SU-DHL-6 (cell line): ENCODE data around the gene MLEC.

Source experiments
- H2AFZ ChIP-seq: fragments of 200-600 bp; sonication (generic); 2 replicates; pipeline ENCODE4 v1.6.1; 2014; ENCODE audit warnings: low read depth, mild to moderate bottlenecking, moderate library complexity, mixed read lengths, antibody characterized with exemption, low read length; ENCODE audit not compliant: severe bottlenecking
- H3F3A ChIP-seq: fragments of 200-600 bp; shearing (Covaris generic); 2 replicates; pipeline ENCODE4 v1.6.0; 2016; ENCODE audit warnings: antibody characterized with exemption, mild to moderate bottlenecking; ENCODE audit not compliant: insufficient read depth
- H3K27ac ChIP-seq: fragments of 200-600 bp; sonication (generic); 2 replicates; pipeline ENCODE4 v1.5.1; 2016; ENCODE audit warnings: low read depth, mild to moderate bottlenecking, low read length, moderate library complexity, mixed read lengths
- H3K27me3 ChIP-seq: fragments of 200-600 bp; sonication (generic), shearing (Covaris generic); 2 replicates; pipeline ENCODE4 v1.6.0; 2014; ENCODE audit warnings: mild to moderate bottlenecking, low read length
- H3K36me3 ChIP-seq: fragments of 200-600 bp; sonication (generic); 2 replicates; pipeline ENCODE4 v1.6.1; 2014; ENCODE audit warnings: mild to moderate bottlenecking, low read length, mixed read lengths
- H3K4me2 ChIP-seq: fragments of 300-600, 200-600 bp; shearing (Covaris generic), sonication (generic); 2 replicates; pipeline ENCODE4 v1.6.0; 2014; ENCODE audit warnings: low read length, low read depth, mild to moderate bottlenecking; ENCODE audit not compliant: poor library complexity, severe bottlenecking
- H3K4me3 ChIP-seq: fragments of 200-600 bp; sonication (generic); 2 replicates; pipeline ENCODE4 v1.5.1; 2014; ENCODE audit warnings: antibody characterized with exemption, low read length, mild to moderate bottlenecking, mixed read lengths; ENCODE audit not compliant: insufficient read depth, poor library complexity, severe bottlenecking
- H3K79me2 ChIP-seq: fragments of 200-600 bp; sonication (generic); 2 replicates; pipeline ENCODE4 v1.6.1; 2014; ENCODE audit warnings: mild to moderate bottlenecking, low read length, moderate library complexity; ENCODE audit not compliant: insufficient read depth
- H3K9ac ChIP-seq: fragments of 200-600 bp; sonication (generic); 2 replicates; pipeline ENCODE4 v1.7.0; 2014; ENCODE audit warnings: mild to moderate bottlenecking, low read length
- H3K9me2 ChIP-seq: fragments of 200-600 bp; sonication (generic); replicated peaks from 2 replicates; pipeline ENCODE4 v1.6.1; 2014; ENCODE audit warnings: low read length; ENCODE audit not compliant: insufficient read depth
- H3K9me3 ChIP-seq: fragments of 200-600 bp; sonication (generic); 2 replicates; pipeline ENCODE4 v1.6.1; 2014; ENCODE audit warnings: low read length, mixed read lengths; ENCODE audit not compliant: insufficient read depth
- H4K20me1 ChIP-seq: fragments of 200-600 bp; sonication (generic); 2 replicates; pipeline ENCODE4 v1.6.1; 2014; ENCODE audit warnings: low read depth, mild to moderate bottlenecking, antibody characterized with exemption, low read length, moderate library complexity, mixed read lengths
- CTCF ChIP-seq: fragments of 200-600 bp; sonication (generic); IDR thresholded peaks from one replicate; pipeline ENCODE4 v1.5.1; 2017; ENCODE audit warnings: antibody characterized with exemption, mild to moderate bottlenecking, low read length, moderate library complexity; ENCODE audit not compliant: insufficient read depth, poor library complexity, severe bottlenecking
- EZH2phosphoT487 ChIP-seq: fragments of 200-600 bp; sonication (generic), shearing (Covaris generic); conservative IDR thresholded peaks from 2 replicates; pipeline ENCODE4 v1.6.1; 2018; ENCODE audit warnings: mild to moderate bottlenecking, antibody characterized with exemption, low read length, moderate library complexity, mixed read lengths

Gene MLEC

GRCh38 chr12:120708651-120709050 is 21.7 kb downstream of the MLEC start:
- Histone ChIP-seq H3K27me3 (no peaks in the 10 kb centered on the region), H3K9me3 (no peaks in the 10 kb centered on the region), H3K4me3 (no peak overlapping the region), H3K9me2 (no peaks in the 10 kb centered on the region), H4K20me1 (no peaks in the 10 kb centered on the region), H3K4me2 (no peak overlapping the region), H3K27ac (no peak overlapping the region), H3K9ac (no peak overlapping the region), H3K79me2 (no peaks in the 10 kb centered on the region), H2AFZ (no peak overlapping the region), H3F3A (peaks cover 16% of the 10 kb centered on the region; the same call in 1 of the 2 replicates), H3K36me3 (no peaks in the 10 kb centered on the region)
- TF ChIP-seq EZH2phosphoT487: no peak

- Histone ChIP-seq H3K27me3 (no peaks in the 10 kb centered on the region), H3K4me3 (peak within 1 kb of the TSS; percentile 66), H3K9ac (peak within 1 kb of the TSS; percentile 87), H3K36me3 (no peaks in the 10 kb centered on the region), H4K20me1 (no peaks in the 10 kb centered on the region), H3K4me2 (peak within 1 kb of the TSS; percentile 73), H3F3A (peaks cover 16% of the 10 kb centered on the region; the same call in 1 of the 2 replicates), H2AFZ (peak within 1 kb of the TSS; percentile 85), H3K9me2 (no peaks in the 10 kb centered on the region), H3K9me3 (no peaks in the 10 kb centered on the region), H3K27ac (peak within 1 kb of the TSS; percentile 16; the same call in 1 of the 2 replicates), H3K79me2 (no peaks in the 10 kb centered on the region)
- TF ChIP-seq CTCF (no peak), EZH2phosphoT487 (no peak)
These were observed 23.3 kb downstream of the MLEC start, which contains the start of gene UNC119B for GRCh38 chr12:120710031-120710804. TSS of gene UNC119B (plus strand) at chr12:120710458. CDS start at chr12:120710475, 17 bp downstream.

- peak overlapping the region; percentile 66 for H3K4me3 ChIP-seq
- TF ChIP-seq EZH2phosphoT487 (no peak), CTCF (no peak)
- H3K9me2 ChIP-seq: no peaks in the 10 kb centered on the region
- no peaks in the 10 kb centered on the region for H3K79me2 ChIP-seq
- peak overlapping the region; percentile 85 for H2AFZ ChIP-seq
- H3K9me3 ChIP-seq: no peaks in the 10 kb centered on the region
- H4K20me1 ChIP-seq: no peaks in the 10 kb centered on the region
- H3F3A ChIP-seq: peaks cover 16% of the 10 kb centered on the region; the same call in 1 of the 2 replicates
- peak overlapping the region; percentile 87 for H3K9ac ChIP-seq
- peak overlapping the region; percentile 16; the same call in 1 of the 2 replicates for H3K27ac ChIP-seq
- no peaks in the 10 kb centered on the region for H3K27me3 ChIP-seq
- H3K36me3 ChIP-seq: no peaks in the 10 kb centered on the region
- peak overlapping the region; percentile 73 for H3K4me2 ChIP-seq
These were observed 23.9 kb downstream of the MLEC start for GRCh38 chr12:120710805-120711296.

- H3K9ac ChIP-seq: peak overlapping the region; percentile 87
- H3K4me3 ChIP-seq: peak overlapping the region; percentile 66
- H4K20me1 ChIP-seq: no peaks in the 10 kb centered on the region
- no peaks in the 10 kb centered on the region for H3K9me3 ChIP-seq
- H3K79me2 ChIP-seq: no peaks in the 10 kb centered on the region
- H3K36me3 ChIP-seq: no peaks in the 10 kb centered on the region
- no peaks in the 10 kb centered on the region for H3K9me2 ChIP-seq
- no peak for TF ChIP-seq EZH2phosphoT487
- TF ChIP-seq CTCF: no peak
- H3K4me2 ChIP-seq: peak overlapping the region; percentile 73
- H2AFZ ChIP-seq: no peak overlapping the region
- peaks cover 16% of the 10 kb centered on the region; the same call in 1 of the 2 replicates for H3F3A ChIP-seq
- no peaks in the 10 kb centered on the region for H3K27me3 ChIP-seq
- H3K27ac ChIP-seq: peak overlapping the region; percentile 16; the same call in 1 of the 2 replicates
These were observed 24.5 kb downstream of the MLEC start for GRCh38 chr12:120711411-120711810.
